GM19351 (cell line): ENCODE measurements around the gene RELB.
A peak's percentile ranks its signal among the peaks of the same experiment; 100 is the strongest.
"Not testable (repeated sequence)": the region's sequence is repeated elsewhere in the genome, so short reads cannot be mapped to it uniquely, and the experiment has no call there.

Source experiments
- ATAC-seq: cut with Tn5 transposase; IDR thresholded peaks from one replicate; pipeline ENCODE4 v1.9.1; 2021; ENCODE audit warnings: mild to moderate bottlenecking, moderate library complexity; ENCODE audit not compliant: unreplicated experiment

RELB gene

DNA sequence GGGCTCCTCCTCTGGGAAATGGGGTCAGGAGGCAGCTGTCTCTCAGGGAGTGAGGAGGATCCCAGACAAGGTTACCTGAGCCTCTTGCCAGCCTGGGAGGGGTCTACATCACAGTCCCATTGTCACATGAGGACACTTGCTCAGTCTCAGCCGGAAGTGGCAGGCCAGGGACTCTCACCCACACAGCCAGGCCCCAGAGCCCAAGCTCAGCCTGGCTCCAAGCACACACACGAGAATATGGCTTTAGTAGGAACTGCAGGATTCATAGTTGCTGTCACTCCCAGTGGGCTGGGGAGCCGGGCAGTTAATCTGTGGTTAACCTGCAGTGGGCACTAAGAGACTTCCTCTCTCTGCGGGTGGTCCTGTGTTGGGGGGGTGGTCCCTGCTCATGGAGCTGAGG is 15.8 kb upstream of the RELB start:
- ATAC-seq: no peak

DNA sequence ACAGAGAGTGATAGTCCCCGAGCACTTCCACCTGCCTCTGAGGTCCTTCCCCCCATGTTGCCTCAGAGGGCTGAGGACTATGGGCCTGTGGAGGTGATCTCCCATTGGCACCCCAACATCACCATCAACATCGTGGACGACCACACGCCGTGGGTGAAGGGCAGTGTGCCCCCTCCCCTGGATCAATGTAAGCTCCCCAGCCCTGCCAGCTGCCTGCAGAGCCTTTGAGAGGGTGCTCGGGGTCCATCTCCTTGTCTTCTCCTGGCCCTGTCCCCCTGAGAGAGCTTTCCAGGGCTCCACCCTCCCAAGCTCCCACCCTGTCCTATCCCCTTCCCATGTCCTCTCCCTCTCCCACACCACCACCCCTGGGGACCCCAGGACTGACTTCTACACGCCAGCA is 14.9 kb upstream of the RELB start:
- no peak for ATAC-seq

DNA sequence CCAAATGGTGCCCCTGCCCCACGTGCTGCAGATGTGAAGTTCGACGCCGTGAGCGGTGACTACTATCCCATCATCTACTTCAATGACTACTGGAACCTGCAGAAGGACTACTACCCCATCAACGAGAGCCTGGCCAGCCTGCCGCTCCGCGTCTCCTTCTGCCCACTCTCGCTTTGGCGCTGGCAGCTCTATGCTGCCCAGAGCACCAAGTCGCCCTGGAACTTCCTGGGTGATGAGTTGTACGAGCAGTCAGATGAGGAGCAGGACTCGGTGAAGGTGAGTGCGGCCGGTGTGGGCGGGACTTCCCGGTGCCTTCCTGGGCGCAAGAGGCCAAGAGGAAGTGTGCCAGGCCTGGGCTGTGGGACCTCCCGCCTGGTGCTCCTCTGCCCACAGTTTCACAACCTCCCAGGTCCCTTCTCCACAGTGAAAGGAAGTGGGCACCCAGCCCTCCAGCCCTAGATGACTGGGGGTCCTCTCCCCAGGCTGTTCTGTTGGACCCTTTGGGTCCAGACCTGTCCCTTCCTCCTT is 14.1 kb upstream of the RELB start:
- ATAC-seq: no peak

DNA sequence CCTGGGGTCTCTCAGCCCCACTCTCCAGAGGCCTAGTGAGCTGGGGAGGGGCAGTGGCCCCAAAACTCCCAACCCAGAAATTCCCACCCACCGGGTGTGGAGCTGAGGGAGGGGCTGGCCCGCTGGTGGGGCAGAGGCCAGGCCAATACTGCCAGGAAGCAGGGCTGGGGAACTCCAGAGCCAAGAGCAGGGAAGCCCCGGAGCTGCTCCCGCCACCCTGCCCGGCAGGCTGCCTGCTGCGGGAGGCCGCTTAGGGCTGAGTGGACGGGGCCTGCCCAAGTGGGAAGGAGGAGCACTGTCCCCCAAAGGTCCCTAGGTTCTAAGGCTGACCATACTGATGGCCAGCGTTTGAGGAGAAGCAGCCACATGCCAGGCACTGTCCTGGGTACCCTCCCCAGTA is 13.0 kb upstream of the RELB start:
- ATAC-seq: no peak

DNA sequence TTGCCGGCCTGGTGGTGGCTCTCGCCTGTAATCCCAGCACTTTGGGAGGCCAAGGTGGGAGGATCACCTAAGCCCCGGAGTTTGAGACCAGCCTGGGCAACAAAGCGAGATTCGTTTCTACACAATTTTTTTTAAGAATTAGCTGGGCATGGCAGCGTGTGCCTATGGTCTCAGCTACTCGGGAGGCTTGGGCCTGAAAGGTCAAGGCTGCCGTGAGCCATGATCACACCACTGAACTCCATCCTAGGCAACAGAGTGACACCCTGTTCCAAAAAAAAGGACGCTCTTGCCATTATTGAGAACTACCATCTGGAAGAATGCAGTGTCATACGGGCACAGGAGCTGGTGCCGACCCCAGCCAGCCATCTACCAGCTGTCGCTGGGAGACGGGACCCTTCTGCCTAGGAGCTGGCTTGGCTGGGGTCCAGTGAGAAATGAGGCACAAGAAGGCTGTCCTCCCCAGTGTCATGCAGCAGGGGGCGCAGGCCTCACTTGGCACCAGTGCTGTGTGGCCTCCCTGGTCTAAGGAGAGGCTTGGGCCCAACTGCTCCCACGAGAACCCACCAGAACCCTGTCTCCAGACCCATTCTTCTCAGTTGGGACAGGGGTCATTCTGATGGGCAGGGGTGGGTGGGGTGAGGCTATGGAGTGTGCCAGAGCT is 12.2 kb upstream of the RELB start:
- no peak for ATAC-seq

DNA sequence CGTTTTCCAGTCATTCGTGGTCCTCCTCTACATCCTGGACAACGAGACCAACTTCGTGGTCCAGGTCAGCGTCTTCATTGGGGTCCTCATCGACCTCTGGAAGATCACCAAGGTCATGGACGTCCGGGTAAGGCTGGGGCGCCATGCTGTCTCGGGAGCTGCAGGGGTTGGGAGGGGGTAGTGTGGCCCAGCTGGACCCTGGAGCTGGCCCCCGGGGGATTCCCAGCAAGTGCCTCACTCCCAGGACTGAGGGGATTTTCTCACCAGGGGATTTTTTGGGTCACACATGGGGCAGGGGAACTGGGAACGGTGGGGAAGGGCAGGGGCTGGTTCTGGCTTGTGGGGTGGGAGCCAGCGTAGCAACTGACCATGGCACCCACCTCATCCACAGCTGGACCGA is 10.8 kb upstream of the RELB start:
- ATAC-seq: no peak

DNA sequence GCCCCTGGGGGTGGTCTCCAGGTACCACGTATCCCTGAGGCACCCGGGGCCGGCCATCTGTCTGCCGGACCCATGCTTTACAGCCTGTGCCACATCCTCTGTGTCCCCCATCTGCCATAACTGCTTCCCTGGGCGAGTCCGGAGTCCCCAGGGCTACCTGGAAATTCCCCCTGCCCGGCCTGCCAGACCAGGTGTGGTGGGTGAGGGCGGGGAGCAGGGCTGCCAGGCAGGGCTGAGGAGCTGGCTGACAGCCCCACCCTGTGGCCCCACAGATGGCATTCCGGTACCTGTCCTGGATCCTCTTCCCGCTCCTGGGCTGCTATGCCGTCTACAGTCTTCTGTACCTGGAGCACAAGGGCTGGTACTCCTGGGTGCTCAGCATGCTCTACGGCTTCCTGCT is 10.3 kb upstream of the RELB start:
- no peak for ATAC-seq

DNA sequence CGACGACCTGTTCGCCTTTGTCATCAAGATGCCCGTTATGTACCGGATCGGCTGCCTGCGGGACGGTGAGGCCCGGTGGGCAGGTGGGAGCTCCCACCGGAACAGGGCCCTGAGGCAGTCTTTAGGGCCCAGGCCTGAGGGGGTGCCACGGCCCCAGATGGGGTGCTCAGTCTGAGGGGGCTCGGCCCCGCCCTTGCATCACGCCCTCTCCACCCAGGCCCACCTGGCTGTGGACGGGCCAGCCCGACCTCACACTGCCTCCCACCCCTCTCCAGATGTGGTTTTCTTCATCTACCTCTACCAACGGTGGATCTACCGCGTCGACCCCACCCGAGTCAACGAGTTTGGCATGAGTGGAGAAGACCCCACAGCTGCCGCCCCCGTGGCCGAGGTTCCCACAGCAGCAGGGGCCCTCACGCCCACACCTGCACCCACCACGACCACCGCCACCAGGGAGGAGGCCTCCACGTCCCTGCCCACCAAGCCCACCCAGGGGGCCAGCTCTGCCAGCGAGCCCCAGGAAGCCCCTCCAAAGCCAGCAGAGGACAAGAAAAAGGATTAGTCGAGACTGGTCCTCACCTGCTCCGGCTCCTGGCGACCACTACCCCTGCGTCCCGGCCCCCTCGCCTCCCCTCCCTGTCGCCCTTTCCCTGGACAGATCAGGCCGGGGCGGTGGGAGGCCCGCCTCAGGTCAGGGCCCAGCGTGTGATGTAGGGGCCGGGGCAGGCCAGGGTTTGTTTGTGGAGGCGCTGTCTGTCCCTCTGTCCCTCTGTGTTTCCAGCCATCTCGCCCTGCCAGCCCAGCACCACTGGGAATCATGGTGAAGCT is 8.7 kb upstream of the RELB start:
- no peak for ATAC-seq

DNA sequence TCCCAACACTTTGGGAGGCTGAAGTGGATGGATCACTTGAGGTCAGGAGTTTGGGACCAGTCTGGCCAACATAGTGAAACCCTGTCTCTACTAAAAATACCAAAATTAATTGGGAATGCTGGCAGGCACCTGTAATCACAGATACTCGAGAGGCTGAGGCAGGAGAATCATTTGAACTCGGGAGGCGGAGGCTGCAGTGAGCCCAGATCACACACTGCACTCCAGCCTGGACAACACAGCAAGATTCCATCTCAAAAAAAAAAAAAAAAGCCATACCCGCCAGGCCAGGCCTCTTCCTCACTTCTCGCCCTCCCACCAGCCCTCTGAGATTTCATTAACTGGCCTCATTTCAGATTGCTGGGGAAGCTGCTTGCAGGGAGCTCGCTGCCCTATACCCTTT is 7.7 kb upstream of the RELB start:
- no peak for ATAC-seq

DNA sequence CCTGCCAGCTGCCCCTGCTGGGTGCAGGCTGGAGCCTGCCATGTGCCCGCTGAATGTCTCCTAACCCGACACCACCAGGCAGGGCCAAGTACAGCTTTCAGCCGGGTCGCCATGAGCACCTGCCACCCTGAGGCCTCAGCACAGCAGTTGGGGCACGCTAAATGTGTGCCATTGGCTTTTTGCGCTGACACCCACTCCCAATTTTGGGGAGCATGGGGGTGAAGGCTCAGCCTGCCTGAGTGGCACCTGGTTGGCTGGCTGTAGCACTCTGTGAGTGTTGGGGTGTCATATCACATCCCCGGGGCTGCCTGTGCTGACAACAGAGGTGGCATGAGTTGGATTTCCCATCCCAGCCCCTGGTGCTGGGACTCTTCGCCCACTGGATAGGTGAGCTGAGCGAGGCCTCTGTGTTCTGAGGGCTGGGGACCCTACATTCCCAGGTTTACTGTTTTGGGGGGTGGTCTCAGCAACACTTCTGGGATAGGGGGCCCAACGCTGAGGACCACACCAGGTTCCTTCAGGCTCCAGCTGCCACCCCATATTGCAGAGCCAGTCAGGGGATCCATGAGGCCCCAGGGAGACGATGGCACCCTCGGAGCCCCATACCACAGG is 7.2 kb upstream of the RELB start:
- ATAC-seq: no peak

DNA sequence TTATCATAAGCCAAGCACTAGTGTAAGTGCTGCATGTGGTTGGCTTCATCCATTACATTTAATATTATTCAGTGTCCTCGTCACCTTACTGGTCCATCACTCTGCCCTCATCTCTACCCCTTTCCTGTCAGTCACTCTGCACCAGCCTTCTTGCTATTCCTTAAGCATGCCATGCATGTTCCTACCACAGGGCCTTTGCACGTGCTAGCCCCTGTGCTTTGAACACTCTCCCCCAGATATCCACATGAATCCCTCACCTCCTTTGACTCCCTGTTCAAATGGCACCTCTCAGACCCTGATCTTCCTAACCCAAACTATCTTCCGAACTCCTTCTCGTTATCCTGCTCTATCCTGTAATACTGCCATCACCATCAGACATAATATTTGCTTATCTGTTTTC is 3.2 kb upstream of the RELB start:
- ATAC-seq: no peak

DNA sequence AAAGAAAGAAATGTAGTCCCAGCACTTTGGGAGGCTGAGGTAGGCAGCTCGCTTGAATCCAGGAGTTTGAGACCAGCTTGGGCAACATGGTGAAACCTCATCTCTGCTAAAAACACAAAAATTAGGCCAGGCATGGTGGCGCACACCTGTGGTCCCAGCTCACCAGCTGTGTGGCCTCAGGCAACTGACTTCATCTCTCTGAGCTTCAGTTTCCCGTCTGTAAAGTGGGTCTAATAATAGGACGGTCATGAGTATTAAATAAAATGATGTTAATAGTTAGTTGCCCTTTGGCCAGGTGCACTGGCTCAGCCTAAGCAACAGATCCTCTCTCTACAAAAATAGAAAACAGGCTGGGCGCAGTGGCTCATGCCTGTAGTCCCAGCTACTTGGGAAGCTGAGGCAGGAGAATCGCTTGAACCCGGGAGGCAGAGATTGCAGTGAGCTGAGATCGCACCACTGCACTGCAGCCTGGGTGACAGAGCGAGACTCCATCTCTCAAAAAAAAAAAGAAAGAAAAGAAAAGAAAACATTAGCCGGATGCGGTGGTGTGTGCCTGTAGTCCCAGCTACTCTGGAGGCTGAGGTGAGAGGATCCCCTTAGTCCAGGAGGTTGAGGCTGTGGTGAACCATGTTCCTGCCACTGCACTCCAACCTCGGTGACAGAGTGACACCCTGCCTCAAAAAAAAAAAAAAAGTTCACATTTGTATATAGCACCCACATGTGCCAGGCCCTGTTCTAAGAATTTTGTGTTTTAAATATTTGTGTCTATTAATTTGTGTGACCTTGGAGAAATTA is 1.9 kb upstream of the RELB start:
- ATAC-seq: not testable (repeated sequence)

DNA sequence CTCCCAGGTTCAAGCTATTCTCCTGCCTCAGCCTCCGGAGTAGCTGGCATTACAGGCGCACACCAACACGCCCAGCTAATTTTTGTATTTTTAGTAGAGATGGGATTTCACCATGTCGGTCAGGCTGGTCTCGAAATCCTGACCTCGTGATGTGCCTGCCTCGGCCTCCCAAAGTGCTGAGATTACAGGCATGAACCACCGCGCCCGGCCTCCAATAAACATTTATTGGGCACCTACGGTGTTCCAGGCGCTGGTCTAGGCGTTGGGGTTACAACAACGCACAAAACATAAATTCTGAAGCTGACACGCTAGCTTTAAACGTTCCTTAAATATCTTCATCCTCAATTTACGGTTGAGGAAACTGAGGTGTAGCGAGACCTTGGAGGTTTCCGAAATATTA is 599 bp upstream of the RELB start:
- not testable (repeated sequence) for ATAC-seq

DNA sequence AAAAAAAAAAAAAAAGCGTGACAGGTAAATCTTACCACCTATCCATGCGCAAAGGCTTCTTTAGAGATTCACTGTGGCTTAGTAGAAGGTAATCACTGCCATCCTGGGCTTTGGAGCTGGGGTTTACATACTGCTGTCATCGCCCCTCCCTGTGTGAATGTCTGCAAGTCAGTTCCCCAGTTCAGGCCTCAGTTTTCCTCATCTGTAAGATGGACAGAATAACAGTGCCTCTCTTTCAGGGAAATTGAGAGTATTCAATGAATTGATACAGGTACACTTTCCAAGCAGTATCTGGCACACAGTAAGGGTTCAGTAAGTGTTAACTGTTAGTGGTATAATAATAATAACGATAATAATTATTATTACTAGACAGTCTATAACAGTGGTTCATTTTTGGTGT is 2.2 kb downstream of the RELB start:
- ATAC-seq: no peak

DNA sequence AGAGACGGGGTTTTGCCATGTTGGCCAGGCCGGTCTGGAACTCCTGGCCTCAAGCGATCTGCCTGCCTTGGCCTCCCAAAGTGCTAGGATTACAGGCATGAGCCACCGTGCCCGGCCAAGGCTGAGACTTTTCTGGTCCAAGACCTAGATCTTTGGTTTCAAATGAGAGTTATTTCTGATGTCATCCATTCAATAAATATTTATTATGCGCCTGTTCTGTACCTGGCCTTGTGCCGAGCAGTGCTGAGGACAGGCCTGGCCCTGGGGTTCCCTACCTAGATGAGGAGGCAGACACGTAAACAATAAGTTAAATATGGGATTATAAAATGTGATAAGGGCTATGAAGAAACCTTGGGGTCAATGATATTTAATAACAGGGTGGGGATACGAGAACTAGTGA is 4.5 kb downstream of the RELB start:
- no peak for ATAC-seq

DNA sequence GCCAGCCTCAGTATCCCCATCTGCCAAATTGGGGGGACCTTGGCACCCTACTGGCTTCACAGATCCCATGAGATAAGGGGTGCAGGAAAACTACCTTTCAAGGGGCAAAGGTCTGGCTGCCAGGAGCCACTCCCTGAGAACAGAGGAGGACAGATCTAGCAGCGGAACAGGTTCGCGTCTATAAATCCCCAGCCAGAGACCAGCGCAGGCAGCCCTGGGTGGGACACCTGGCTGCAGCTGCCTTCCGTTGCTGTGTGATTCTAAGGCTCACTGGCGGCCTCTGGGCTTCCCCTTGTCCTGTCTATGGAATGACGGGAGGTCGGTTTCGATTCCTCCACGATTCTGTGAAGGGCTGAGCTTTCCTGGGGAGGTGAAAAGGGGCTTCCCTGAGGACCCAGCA is 7.3 kb downstream of the RELB start:
- no peak for ATAC-seq

DNA sequence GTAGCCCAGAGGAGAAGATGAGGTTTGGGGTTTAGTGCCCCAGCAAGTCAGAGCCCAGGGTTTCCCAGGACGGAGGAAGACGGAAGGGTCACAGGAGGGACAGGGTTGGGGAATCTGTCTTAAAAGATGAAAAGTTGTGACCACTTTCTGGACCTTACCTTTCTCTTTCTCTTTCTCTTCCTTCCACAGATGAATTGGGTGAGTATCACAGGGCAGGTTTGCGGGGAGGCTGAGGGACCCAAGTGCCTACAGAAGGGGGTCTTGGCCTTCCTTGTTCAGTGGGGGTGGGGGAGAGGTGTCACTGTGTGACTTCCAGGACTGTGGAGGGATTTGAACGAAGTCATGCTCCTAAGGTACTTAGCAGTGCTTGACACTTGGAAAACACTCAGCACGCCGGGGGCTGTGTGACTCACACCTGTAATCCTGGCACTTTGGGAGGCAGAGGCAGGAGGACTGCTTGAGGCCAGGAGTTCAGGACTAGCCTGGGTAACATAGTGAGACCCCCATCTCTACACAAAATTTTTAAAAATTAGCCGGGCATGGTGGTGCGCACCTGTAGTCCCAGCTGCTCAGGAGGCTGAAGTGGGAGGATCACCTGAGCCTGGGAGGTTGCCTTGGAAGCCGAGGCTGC is 8.5 kb downstream of the RELB start:
- no peak for ATAC-seq

DNA sequence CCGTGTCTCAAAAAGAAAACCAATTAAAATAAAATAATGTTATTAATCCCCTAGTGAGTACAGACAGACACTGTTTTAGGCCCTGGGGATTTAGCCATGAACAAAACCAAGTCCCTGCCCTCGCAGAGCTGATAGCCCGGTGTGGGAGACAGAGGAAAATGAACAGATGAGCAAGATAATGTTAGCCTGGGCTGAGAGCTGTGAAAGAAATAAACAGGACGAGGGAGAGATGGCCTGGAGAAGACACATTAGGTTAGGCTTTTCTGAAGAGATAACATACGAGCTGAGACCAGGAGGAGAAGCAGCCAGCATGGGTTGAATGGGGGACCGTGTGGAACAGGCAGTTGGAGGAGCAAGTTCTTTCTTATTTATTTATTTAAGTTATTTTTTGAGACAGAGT is 9.0 kb downstream of the RELB start:
- ATAC-seq: no peak

DNA sequence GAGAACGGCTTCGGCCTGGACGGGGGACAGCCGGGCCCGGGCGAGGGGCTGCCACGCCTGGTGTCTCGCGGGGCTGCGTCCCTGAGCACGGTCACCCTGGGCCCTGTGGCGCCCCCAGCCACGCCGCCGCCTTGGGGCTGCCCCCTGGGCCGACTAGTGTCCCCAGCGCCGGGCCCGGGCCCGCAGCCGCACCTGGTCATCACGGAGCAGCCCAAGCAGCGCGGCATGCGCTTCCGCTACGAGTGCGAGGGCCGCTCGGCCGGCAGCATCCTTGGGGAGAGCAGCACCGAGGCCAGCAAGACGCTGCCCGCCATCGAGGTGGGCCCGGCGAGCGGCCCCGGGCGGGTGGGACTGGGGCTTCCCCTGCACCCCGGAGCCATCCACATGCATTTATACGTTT is 10.7 kb downstream of the RELB start:
- no peak for ATAC-seq

DNA sequence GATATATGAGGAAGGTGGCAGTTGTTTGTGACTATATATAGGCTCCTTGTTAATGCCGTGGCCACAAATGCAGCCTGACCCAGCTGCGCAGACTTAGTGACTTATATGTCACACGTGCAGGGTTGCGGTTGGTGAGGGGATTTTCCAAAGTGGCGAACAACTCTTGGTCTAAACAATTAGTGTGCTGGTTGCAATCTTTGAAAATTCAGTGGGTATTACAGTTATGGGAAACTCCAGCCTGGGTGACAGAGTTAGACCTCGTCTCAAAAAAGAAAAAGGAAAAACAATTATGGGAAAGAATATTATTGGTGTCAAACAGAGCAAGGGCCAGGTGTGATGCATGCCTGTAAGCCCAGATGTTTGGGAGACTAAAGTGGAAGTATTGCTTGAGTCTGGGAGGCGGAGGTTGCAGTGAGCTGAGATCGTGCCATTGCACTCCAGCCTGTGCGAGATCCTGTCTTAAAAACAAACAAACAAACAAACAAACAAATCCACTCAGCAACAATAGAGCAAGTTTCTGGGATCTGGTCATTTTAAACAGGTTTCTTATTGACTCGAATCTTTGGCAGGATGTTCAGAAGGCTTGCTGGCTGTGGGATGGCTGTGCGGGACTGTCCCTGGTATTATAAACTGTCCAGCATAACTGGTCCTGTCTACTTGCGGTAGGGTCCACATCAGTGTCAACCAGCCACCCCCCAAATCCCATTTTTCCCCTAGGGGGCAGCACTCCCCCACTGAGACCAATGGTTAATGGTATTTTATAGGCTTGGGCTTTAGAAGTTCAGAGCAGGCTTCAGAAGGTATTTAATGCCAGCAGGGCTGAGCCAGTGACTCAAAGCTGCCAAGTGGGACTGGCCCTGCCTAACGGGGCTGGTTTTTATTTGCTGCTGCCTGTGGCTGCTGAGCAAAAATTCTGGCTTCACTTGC is 15.4 kb downstream of the RELB start:
- peak; percentile 80 for ATAC-seq
